Measurements from ENCODE around the gene HBEGF.
A peak's percentile ranks its signal among the peaks of the same experiment; 100 is the strongest.

The HBEGF gene
- long read RNA-seq, transcript HBEGF-201 (6 exons, 2,386 nt), result major isoform, 9 of 10 reads
- long read RNA-seq, partial matches to known transcripts, result 1 of 10 reads
- long read RNA-seq, other reads (novel, unspliced or antisense), result 0 of 10 reads

- Histone ChIP-seq H3K4me3 (replicated peaks; ENCODE audit: insufficient read depth, low read length) (peak within 1 kb of the TSS; percentile 77), H3K27ac (replicated peaks) (peak within 1 kb of the TSS; percentile 36), H3K27me3 (ENCODE audit: insufficient read depth, poor library complexity, severe bottlenecking) (no peaks in the 10 kb centered on the region)
- TF ChIP-seq CTCF (IDR thresholded peaks at IDR 0.05; ENCODE audit: insufficient read depth, low read length) (peak; percentile 45), SPI1 (IDR thresholded peaks at IDR 0.05; ENCODE audit: borderline replicate concordance, low read depth) (no peak)
- DNase-seq (ENCODE audit: low read depth in 1 of 2, low spot score in 1 of 2), result peak; percentile 49 to 54
Observed at GRCh38 chr5:140346348-140347221, at the start of gene HBEGF. Gene HBEGF (minus strand): TSS chr5:140346603. CDS start chr5:140346328, 275 bp downstream.

DNA sequence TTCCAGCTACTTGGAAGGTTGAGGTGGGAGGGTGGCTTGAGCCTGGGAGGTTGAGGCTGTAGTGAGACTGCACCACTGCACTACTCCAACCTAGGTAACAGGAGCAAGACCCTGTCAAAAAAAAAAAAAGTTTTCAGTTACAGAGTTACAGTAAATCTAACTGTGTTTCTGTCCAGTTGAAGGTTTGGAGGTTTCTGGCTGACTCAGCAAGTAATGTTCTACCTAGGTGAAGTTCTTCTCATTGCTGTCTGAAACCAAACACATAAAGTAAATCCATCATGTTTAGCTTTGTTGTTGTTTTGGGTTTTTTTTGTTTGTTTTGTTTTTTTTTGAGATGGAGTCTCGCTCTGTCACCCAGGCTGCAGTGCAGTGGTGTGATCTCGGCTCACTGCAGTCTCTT is 47.3 kb upstream of the HBEGF start:
- TF ChIP-seq POLR2AphosphoS5 (IDR thresholded peaks at IDR 0.05; ENCODE audit: low read depth) (no peak), REST (IDR thresholded peaks at IDR 0.05; ENCODE audit: insufficient replicate concordance, low read depth) (no peak), GABPA (IDR thresholded peaks at IDR 0.05; ENCODE audit: low read depth) (no peak), CTCF (IDR thresholded peaks at IDR 0.05; ENCODE audit: insufficient read depth, low read length) (no peak), SPI1 (IDR thresholded peaks at IDR 0.05; ENCODE audit: borderline replicate concordance, low read depth) (no peak)
- Histone ChIP-seq H3K27me3 (ENCODE audit: insufficient read depth, poor library complexity, severe bottlenecking) (no peaks in the 10 kb centered on the region), H3K27ac (replicated peaks) (no peak overlapping the region), H3K4me3 (replicated peaks; ENCODE audit: insufficient read depth, low read length) (no peak overlapping the region)
- no peak for DNase-seq (ENCODE audit: low read depth in 1 of 2, low spot score in 1 of 2)

DNA sequence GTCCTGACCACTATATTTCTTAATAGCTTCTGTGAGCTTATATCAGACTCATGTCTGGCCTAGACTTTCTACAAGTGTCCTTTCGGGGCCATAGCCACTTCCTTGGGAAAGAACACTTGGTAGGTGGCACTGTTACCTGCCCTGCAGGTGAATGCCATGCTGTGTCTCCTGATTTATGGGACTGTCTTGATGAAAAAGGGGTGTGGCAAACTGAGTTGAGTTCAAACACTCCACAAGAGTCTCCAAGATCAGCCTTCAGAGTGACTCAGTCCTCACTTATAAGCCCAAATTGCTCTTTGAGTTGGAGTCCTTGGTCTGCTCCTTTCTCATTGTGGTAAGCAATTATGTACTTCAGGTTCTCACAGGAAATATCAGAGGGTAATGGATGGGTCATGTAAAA is 45.3 kb upstream of the HBEGF start:
- DNase-seq (ENCODE audit: low read depth in 1 of 2, low spot score in 1 of 2), result no peak

More for the DNA sequence above, 45.3 kb upstream of the HBEGF start:
- H3K27me3 ChIP-seq (ENCODE audit: insufficient read depth, poor library complexity, severe bottlenecking), result no peaks in the 10 kb centered on the region
- no peak overlapping the region for H3K4me3 ChIP-seq (replicated peaks; ENCODE audit: insufficient read depth, low read length)
- TF ChIP-seq POLR2AphosphoS5 (IDR thresholded peaks at IDR 0.05; ENCODE audit: low read depth) (no peak), REST (IDR thresholded peaks at IDR 0.05; ENCODE audit: insufficient replicate concordance, low read depth) (no peak), SPI1 (IDR thresholded peaks at IDR 0.05; ENCODE audit: borderline replicate concordance, low read depth) (no peak), GABPA (IDR thresholded peaks at IDR 0.05; ENCODE audit: low read depth) (no peak), CTCF (IDR thresholded peaks at IDR 0.05; ENCODE audit: insufficient read depth, low read length) (no peak)
- no peak overlapping the region for H3K27ac ChIP-seq (replicated peaks)

Data from HL-60 (cell line).